Neural cell (in vitro differentiated cells): ENCODE data around the gene SLCO3A1. TPM values are rescaled to one million over a fixed set of nuclear protein-coding genes. Genes with fewer than 3 reads are reported as not detected.

Experiments used
- H2AFZ ChIP-seq: fragments of 200-600, 300-800 bp; sonication (generic), shearing (Covaris generic); 2 replicates; pipeline ENCODE4 v1.6.0; 2014; ENCODE audit warnings: low read depth, mild to moderate bottlenecking, antibody characterized with exemption, low read length, moderate library complexity
- H3F3A ChIP-seq: fragments of 200-600 bp; shearing (Covaris generic); 2 replicates; pipeline ENCODE4 v1.6.1; 2016; ENCODE audit warnings: mild to moderate bottlenecking, moderate library complexity, mixed read lengths, antibody characterized with exemption, low read length; ENCODE audit not compliant: insufficient read depth, poor library complexity, severe bottlenecking
- H3K27ac ChIP-seq: fragments of 200-600, 300-800 bp; sonication (generic), shearing (Covaris generic); 2 replicates; pipeline ENCODE4 v1.5.1; 2014; ENCODE audit warnings: mild to moderate bottlenecking, low read length, moderate library complexity
- H3K27me3 ChIP-seq: fragments of 300-800, 200-600 bp; sonication (generic), shearing (Covaris generic); 2 replicates; pipeline ENCODE4 v1.6.0; 2014; ENCODE audit warnings: mild to moderate bottlenecking, low read depth, low read length, moderate library complexity; ENCODE audit not compliant: insufficient read depth
- H3K36me3 ChIP-seq: fragments of 300-800, 200-600 bp; sonication (generic), shearing (Covaris generic); 2 replicates; pipeline ENCODE4 v1.5.1; 2014; ENCODE audit warnings: mild to moderate bottlenecking, antibody characterized with exemption, low read length, moderate library complexity; ENCODE audit not compliant: insufficient read depth
- H3K4me2 ChIP-seq: fragments of 300-800, 200-600 bp; sonication (generic), shearing (Covaris generic); 2 replicates; pipeline ENCODE4 v1.6.0; 2014; ENCODE audit warnings: mild to moderate bottlenecking, low read length
- H3K4me3 ChIP-seq: fragments of 300-800, 200-600 bp; sonication (generic), shearing (Covaris generic); 2 replicates; pipeline ENCODE4 v1.5.1; 2014; ENCODE audit warnings: mild to moderate bottlenecking, low read length, moderate library complexity
- H3K79me2 ChIP-seq: fragments of 200-600 bp; shearing (Covaris generic); replicated peaks from 2 replicates; pipeline ENCODE4 v1.6.0; 2014; ENCODE audit warnings: mild to moderate bottlenecking, low read length, moderate library complexity; ENCODE audit not compliant: insufficient read depth
- H3K9ac ChIP-seq: fragments of 300-800, 200-600 bp; sonication (generic), shearing (Covaris generic); 2 replicates; pipeline ENCODE4 v1.6.1; 2016; ENCODE audit warnings: mild to moderate bottlenecking, low read length, mixed read lengths
- H3K9me2 ChIP-seq: fragments of 200-600 bp; shearing (Covaris generic); 2 replicates; pipeline ENCODE4 v1.6.1; 2016; ENCODE audit warnings: mild to moderate bottlenecking, low read length, mixed read lengths; ENCODE audit not compliant: insufficient read depth
- H3K9me3 ChIP-seq: fragments of 200-600, 300-800 bp; sonication (generic), shearing (Covaris generic); 2 replicates; pipeline ENCODE4 v1.6.1; 2016; ENCODE audit warnings: mild to moderate bottlenecking, mixed run types, low read length, moderate library complexity, mixed read lengths
- H4K20me1 ChIP-seq: fragments of 200-600 bp; shearing (Covaris generic); 2 replicates; pipeline ENCODE4 v1.6.1; 2016; ENCODE audit warnings: mild to moderate bottlenecking, mixed run types; ENCODE audit not compliant: insufficient read depth
- EP300 ChIP-seq: fragments of 450-650 bp; conservative IDR thresholded peaks from 2 replicates; pipeline ENCODE4 v1.6.1; 2014; ENCODE audit warnings: antibody characterized with exemption, mild to moderate bottlenecking, moderate library complexity; ENCODE audit not compliant: poor library complexity, severe bottlenecking
- EZH2 ChIP-seq: fragments of 200-600, 300-800 bp; shearing (Covaris generic), sonication (generic); IDR thresholded peaks from 2 replicates; pipeline ENCODE4 v1.6.1; 2014; ENCODE audit warnings: antibody characterized with exemption, low read length, borderline replicate concordance, mild to moderate bottlenecking; ENCODE audit not compliant: insufficient read depth, poor library complexity, severe bottlenecking
- MXI1 ChIP-seq: fragments of 450-650 bp; conservative IDR thresholded peaks from 2 replicates; pipeline ENCODE4 v1.6.1; 2014; ENCODE audit warnings: antibody characterized with exemption, mild to moderate bottlenecking; ENCODE audit not compliant: poor library complexity, severe bottlenecking
- POLR2AphosphoS5 ChIP-seq: IDR thresholded peaks from 2 replicates; pipeline ENCODE4 v1.6.1; 2012
- RAD21 ChIP-seq: fragments of 450-650 bp; conservative IDR thresholded peaks from 2 replicates; pipeline ENCODE4 v1.6.1; 2014; ENCODE audit warnings: antibody characterized with exemption, mild to moderate bottlenecking, moderate library complexity
- SMC3 ChIP-seq: fragments of 450-650 bp; conservative IDR thresholded peaks from 2 replicates; pipeline ENCODE4 v1.6.1; 2014; ENCODE audit warnings: antibody characterized with exemption, mild to moderate bottlenecking, moderate library complexity; ENCODE audit not compliant: poor library complexity
- TAF1 ChIP-seq: IDR thresholded peaks from 2 replicates; pipeline ENCODE4 v1.6.1; 2012; ENCODE audit warnings: low read depth
- polyA plus RNA-seq: library from polyadenylated mRNA; depleted of rRNA; stranded (reverse); fragments of >200 nt; gene quantifications from 2 replicates; pipeline ENCODE4 v1.2.3, GENCODE V29; 2014
- TF ChIP-seq, protein P1 (sequence below): fragments of 450-650 bp; IDR thresholded peaks from 2 replicates; pipeline ENCODE4 v1.5.1; 2014; ENCODE audit warnings: antibody characterized with exemption, mild to moderate bottlenecking, moderate library complexity; ENCODE audit not compliant: poor library complexity, severe bottlenecking
- TF ChIP-seq, protein P2 (sequence below): IDR thresholded peaks from 2 replicates; pipeline ENCODE4 v1.6.1; 2012; ENCODE audit warnings: borderline replicate concordance

The SLCO3A1 gene
- polyA plus RNA-seq, 1 donor from 2014 or later = 14.2 TPM

DNA sequence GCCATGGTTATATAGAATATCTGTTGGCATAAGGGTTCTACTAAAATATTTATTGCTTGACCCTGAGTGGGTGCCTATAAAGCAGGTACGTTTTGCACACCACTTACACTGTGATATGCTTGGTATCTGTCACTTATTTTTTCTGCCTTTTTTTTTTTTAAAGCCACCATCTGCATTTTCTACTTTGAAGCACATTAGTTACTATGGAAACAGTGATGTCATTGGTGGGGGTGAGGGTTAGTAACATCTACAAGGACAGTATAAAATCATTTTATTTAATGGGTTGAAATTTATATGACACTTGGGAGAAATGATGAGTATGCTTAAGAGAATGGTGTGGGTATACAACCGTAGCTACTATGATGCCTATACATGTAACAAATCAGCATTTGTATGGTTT, 25.6 kb downstream of the SLCO3A1 start:
- Histone ChIP-seq H3K9ac (peak overlapping the region; percentile 40), H3K4me3 (peak overlapping the region; percentile 38), H4K20me1 (no peaks in the 10 kb centered on the region), H2AFZ (no peak overlapping the region), H3F3A (no peaks in the 10 kb centered on the region), H3K9me2 (no peaks in the 10 kb centered on the region), H3K9me3 (no peaks in the 10 kb centered on the region), H3K27ac (peak overlapping the region; percentile 82), H3K4me2 (peak overlapping the region; percentile 23), H3K36me3 (no peaks in the 10 kb centered on the region), H3K27me3 (no peaks in the 10 kb centered on the region), H3K79me2 (peaks cover 14% of the 10 kb centered on the region)
- TF ChIP-seq EZH2 (no peak), EP300 (peak; percentile 54)
- TF ChIP-seq, protein P1, sequence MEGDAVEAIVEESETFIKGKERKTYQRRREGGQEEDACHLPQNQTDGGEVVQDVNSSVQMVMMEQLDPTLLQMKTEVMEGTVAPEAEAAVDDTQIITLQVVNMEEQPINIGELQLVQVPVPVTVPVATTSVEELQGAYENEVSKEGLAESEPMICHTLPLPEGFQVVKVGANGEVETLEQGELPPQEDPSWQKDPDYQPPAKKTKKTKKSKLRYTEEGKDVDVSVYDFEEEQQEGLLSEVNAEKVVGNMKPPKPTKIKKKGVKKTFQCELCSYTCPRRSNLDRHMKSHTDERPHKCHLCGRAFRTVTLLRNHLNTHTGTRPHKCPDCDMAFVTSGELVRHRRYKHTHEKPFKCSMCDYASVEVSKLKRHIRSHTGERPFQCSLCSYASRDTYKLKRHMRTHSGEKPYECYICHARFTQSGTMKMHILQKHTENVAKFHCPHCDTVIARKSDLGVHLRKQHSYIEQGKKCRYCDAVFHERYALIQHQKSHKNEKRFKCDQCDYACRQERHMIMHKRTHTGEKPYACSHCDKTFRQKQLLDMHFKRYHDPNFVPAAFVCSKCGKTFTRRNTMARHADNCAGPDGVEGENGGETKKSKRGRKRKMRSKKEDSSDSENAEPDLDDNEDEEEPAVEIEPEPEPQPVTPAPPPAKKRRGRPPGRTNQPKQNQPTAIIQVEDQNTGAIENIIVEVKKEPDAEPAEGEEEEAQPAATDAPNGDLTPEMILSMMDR = no peak

DNA sequence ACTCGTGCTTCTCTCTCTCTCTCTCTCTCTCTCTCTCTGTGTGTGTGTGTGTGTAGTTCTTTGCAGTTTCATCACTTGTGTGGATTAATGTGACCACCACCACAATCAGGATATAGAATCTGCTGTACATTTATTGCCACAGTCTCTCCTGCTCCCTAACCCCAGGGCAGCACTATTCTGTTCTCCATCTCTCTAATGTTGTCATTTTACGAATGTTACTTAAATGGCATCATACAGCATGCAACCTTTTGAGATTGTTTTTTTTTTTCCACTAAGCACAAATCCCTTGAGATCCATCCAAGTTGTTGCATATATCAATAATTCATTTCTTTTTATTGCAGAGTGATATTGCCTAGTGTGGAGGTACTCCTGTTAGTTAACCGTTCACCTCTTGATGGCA, 26.9 kb downstream of the SLCO3A1 start:
- no peaks in the 10 kb centered on the region for H3K9me3 ChIP-seq
- no peak overlapping the region for H2AFZ ChIP-seq
- H3K27me3 ChIP-seq = no peaks in the 10 kb centered on the region
- no peaks in the 10 kb centered on the region for H3F3A ChIP-seq
- peak overlapping the region; percentile 5 for H3K4me3 ChIP-seq
- peak overlapping the region; percentile 2 for H3K4me2 ChIP-seq
- no peak overlapping the region for H3K9ac ChIP-seq
- peak overlapping the region; percentile 82 for H3K27ac ChIP-seq
- H3K9me2 ChIP-seq = no peaks in the 10 kb centered on the region
- H3K79me2 ChIP-seq = peaks cover 15% of the 10 kb centered on the region
- no peaks in the 10 kb centered on the region for H3K36me3 ChIP-seq
- TF ChIP-seq POLR2AphosphoS5 (no peak), EP300 (no peak), TAF1 (no peak), SMC3 (no peak), EZH2 (no peak), RAD21 (no peak), MXI1 (no peak)
- TF ChIP-seq, protein P2, sequence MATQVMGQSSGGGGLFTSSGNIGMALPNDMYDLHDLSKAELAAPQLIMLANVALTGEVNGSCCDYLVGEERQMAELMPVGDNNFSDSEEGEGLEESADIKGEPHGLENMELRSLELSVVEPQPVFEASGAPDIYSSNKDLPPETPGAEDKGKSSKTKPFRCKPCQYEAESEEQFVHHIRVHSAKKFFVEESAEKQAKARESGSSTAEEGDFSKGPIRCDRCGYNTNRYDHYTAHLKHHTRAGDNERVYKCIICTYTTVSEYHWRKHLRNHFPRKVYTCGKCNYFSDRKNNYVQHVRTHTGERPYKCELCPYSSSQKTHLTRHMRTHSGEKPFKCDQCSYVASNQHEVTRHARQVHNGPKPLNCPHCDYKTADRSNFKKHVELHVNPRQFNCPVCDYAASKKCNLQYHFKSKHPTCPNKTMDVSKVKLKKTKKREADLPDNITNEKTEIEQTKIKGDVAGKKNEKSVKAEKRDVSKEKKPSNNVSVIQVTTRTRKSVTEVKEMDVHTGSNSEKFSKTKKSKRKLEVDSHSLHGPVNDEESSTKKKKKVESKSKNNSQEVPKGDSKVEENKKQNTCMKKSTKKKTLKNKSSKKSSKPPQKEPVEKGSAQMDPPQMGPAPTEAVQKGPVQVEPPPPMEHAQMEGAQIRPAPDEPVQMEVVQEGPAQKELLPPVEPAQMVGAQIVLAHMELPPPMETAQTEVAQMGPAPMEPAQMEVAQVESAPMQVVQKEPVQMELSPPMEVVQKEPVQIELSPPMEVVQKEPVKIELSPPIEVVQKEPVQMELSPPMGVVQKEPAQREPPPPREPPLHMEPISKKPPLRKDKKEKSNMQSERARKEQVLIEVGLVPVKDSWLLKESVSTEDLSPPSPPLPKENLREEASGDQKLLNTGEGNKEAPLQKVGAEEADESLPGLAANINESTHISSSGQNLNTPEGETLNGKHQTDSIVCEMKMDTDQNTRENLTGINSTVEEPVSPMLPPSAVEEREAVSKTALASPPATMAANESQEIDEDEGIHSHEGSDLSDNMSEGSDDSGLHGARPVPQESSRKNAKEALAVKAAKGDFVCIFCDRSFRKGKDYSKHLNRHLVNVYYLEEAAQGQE = no peak
- TF ChIP-seq, protein P1 = no peak
- H4K20me1 ChIP-seq = no peaks in the 10 kb centered on the region
